H1 (cell line): Measurements from ENCODE around the gene MTX1. TPM values are rescaled to one million over a fixed set of nuclear protein-coding genes. Genes with fewer than 3 reads are reported as not detected.

Experiments
- ATF3 ChIP-seq: IDR thresholded peaks from 2 replicates; pipeline ENCODE4 v1.6.1; 2011; ENCODE audit warnings: low read depth, mild to moderate bottlenecking, low read length; ENCODE audit not compliant: insufficient read depth
- CTBP2 ChIP-seq: IDR thresholded peaks from 2 replicates; pipeline ENCODE4 v1.7.0; 2011; ENCODE audit warnings: borderline replicate concordance, mild to moderate bottlenecking, moderate library complexity, mixed read lengths, low read length; ENCODE audit not compliant: insufficient read depth, insufficient read length
- KDM1A ChIP-seq: fragments of 200-600, 300-600 bp; sonication (generic); IDR thresholded peaks from 2 replicates; pipeline ENCODE4 v1.7.1; 2016; ENCODE audit warnings: mild to moderate bottlenecking, low read length, borderline replicate concordance
- NANOG ChIP-seq: IDR thresholded peaks from 2 replicates; pipeline ENCODE4 v1.6.1; 2011; ENCODE audit warnings: low read length, low read depth, mild to moderate bottlenecking, inconsistent platforms; ENCODE audit not compliant: insufficient read depth, poor library complexity, severe bottlenecking
- NRF1 ChIP-seq: IDR thresholded peaks from 2 replicates; pipeline ENCODE4 v1.6.1; 2011; ENCODE audit warnings: mild to moderate bottlenecking, low read depth, low read length, improper control_type of control experiment
- RAD21 ChIP-seq, 2 experiments: IDR thresholded peaks in 1 of 2; conservative IDR thresholded peaks in 1 of 2; 2 replicates each; pipeline ENCODE4 v1.6.1; 2011; ENCODE audit warnings: low read depth in 2 of 2, low read length in 2 of 2, improper control_type of control experiment in 1 of 2, inconsistent platforms in 1 of 2, mild to moderate bottlenecking in 1 of 2, moderate library complexity in 1 of 2
- SP2 ChIP-seq: IDR thresholded peaks from 2 replicates; pipeline ENCODE4 v1.6.1; 2012; ENCODE audit warnings: mild to moderate bottlenecking, low read length, inconsistent platforms
- polyA plus RNA-seq, 7 experiments: library from polyadenylated mRNA; depleted of rRNA in 3 of 7; stranded (reverse) in 5 of 7; unstranded in 2 of 7; fragments of >200 nt in 5 of 7; fragments of 200-250 nt in 2 of 7; gene quantifications; 1 replicate in 5 of 7; 2 replicates in 1 of 7; 4 replicates in 1 of 7; pipeline versions ENCODE4 v1.2.1 to v1.2.3, GENCODE V29; 2011 to 2013; ENCODE audit warnings: missing spikeins in 2 of 7, mixed read lengths in 2 of 7
- total RNA-seq: library from RNA; stranded (reverse); fragmentation: NEBNext Ultra II Directional; extraction: Animal tissue kit (Norgen Biotek cat#: 25700); gene quantifications from 2 replicates; pipeline ENCODE4 v1.2.1, GENCODE V29; 2021

The MTX1 gene
- total and polyA plus RNA-seq, 2 of the 8 experiments (the other 6 are each of a cell fraction or from before 2014, with no cell fraction given) = 47.9 to 131 TPM

- TF ChIP-seq ATF3 (no peak), SP2 (no peak), NANOG (no peak), NRF1 (no peak), CTBP2 (peak; percentile 89), RAD21 (IDR thresholded peaks at IDR 0.05 in 1 of 2, conservative IDR thresholded peaks at IDR 0.05 in 1 of 2; ENCODE audit: low read depth in 2 of 2, low read length in 2 of 2) (peak; percentile 49 to 70), KDM1A (no peak; the same call in 1 of the 2 replicates)
Observed at GRCh38 chr1:155193275-155193990, 15.1 kb upstream of the MTX1 start (continued).
